ENCODE results near the gene CAMK4.
A peak's percentile ranks its signal among the peaks of the same experiment; 100 is the strongest.

GRCh38 chr5:111278858-111279504 lies 54.8 kb downstream of the CAMK4 start:
- TF ChIP-seq YY1 (IDR thresholded peaks at IDR 0.05) = no peak
- peak; percentile 70 for TF ChIP-seq CTCF (IDR thresholded peaks at IDR 0.05; ENCODE audit: low read depth, low read length, missing input control)
- no peak for TF ChIP-seq ZBTB33 (IDR thresholded peaks at IDR 0.05)
- TF ChIP-seq REST (IDR thresholded peaks at IDR 0.05) = no peak
- TF ChIP-seq RAD21 (IDR thresholded peaks at IDR 0.05) = peak; percentile 76 to 86
